H9 (cell line): ENCODE measurements around the gene SMARCA1. TPM values are rescaled to one million over a fixed set of nuclear protein-coding genes. Genes with fewer than 3 reads are reported as not detected.

Experiments
- DNase-seq: peaks from one replicate; pipeline ENCODE4 v3.0.0-alpha.2; 2017
- H2AFZ ChIP-seq: one replicate; pipeline ENCODE4 v1.6.1; 2013; ENCODE audit warnings: mild to moderate bottlenecking, low read length, control low read depth, moderate library complexity
- H2AK5ac ChIP-seq: 2 replicates; pipeline ENCODE4 v1.6.1; 2013; ENCODE audit warnings: low read length, control low read depth, mixed read lengths; ENCODE audit not compliant: insufficient read length
- H2BK120ac ChIP-seq: one replicate; pipeline ENCODE4 v1.6.1; 2013; ENCODE audit warnings: low read depth, mild to moderate bottlenecking, low read length, control low read depth, inconsistent platforms; ENCODE audit not compliant: poor library complexity, severe bottlenecking
- H2BK12ac ChIP-seq: 2 replicates; pipeline ENCODE4 v1.6.1; 2013; ENCODE audit warnings: low read length, control low read depth, mixed read lengths, low read depth; ENCODE audit not compliant: insufficient read length
- H2BK15ac ChIP-seq: 2 replicates; pipeline ENCODE4 v1.6.1; 2013; ENCODE audit warnings: low read depth, low read length, control low read depth
- H2BK20ac ChIP-seq: one replicate; pipeline ENCODE4 v1.6.1; 2013; ENCODE audit warnings: low read depth, mild to moderate bottlenecking, low read length, control low read depth, inconsistent platforms; ENCODE audit not compliant: poor library complexity, severe bottlenecking
- H2BK5ac ChIP-seq: 2 replicates; pipeline ENCODE4 v1.6.1; 2013; ENCODE audit warnings: low read length, control low read depth, mixed read lengths; ENCODE audit not compliant: insufficient read length
- H3K14ac ChIP-seq: 2 replicates; pipeline ENCODE4 v1.6.1; 2013; ENCODE audit warnings: low read length, control low read depth; ENCODE audit not compliant: insufficient read depth
- H3K18ac ChIP-seq: 2 replicates; pipeline ENCODE4 v1.6.1; 2013; ENCODE audit warnings: low read depth, mild to moderate bottlenecking, mixed read lengths, low read length, control low read depth; ENCODE audit not compliant: insufficient read length
- H3K23ac ChIP-seq: 2 replicates; pipeline ENCODE4 v1.6.1; 2013; ENCODE audit warnings: low read length, control low read depth, mixed read lengths, low read depth; ENCODE audit not compliant: insufficient read length
- H3K23me2 ChIP-seq: 2 replicates; pipeline ENCODE4 v1.6.1; 2013; ENCODE audit warnings: low read depth, mild to moderate bottlenecking, mixed read lengths, low read length, control low read depth; ENCODE audit not compliant: insufficient read length, poor library complexity, severe bottlenecking
- H3K27ac ChIP-seq: 2 replicates; pipeline ENCODE4 v1.5.1; 2013; ENCODE audit warnings: low read length, control low read depth, mixed read lengths, low read depth; ENCODE audit not compliant: insufficient read length
- H3K27me3 ChIP-seq: 2 replicates; pipeline ENCODE4 v1.6.1; 2013; ENCODE audit warnings: low read length, control low read depth, inconsistent platforms; ENCODE audit not compliant: insufficient read depth
- H3K4ac ChIP-seq: 2 replicates; pipeline ENCODE4 v1.6.1; 2013; ENCODE audit warnings: low read depth, mild to moderate bottlenecking, control low read depth, inconsistent platforms, low read length, moderate library complexity
- H3K4me1 ChIP-seq: 2 replicates; pipeline ENCODE4 v1.6.1; 2013; ENCODE audit warnings: low read length, control low read depth, inconsistent platforms; ENCODE audit not compliant: insufficient read depth
- H3K4me2 ChIP-seq: 2 replicates; pipeline ENCODE4 v1.6.1; 2013; ENCODE audit warnings: low read length, control low read depth, mixed read lengths; ENCODE audit not compliant: insufficient read length, insufficient read depth
- H3K56ac ChIP-seq: 2 replicates; pipeline ENCODE4 v1.6.1; 2013; ENCODE audit warnings: low read depth, mild to moderate bottlenecking, mixed read lengths, low read length, control low read depth; ENCODE audit not compliant: insufficient read length
- H3K79me1 ChIP-seq: 2 replicates; pipeline ENCODE4 v1.6.1; 2013; ENCODE audit warnings: low read depth, mild to moderate bottlenecking, moderate library complexity, low read length, control low read depth, inconsistent platforms; ENCODE audit not compliant: insufficient read depth, poor library complexity, severe bottlenecking
- H3K79me2 ChIP-seq: 2 replicates; pipeline ENCODE4 v1.6.1; 2013; ENCODE audit warnings: low read length, control low read depth, inconsistent platforms; ENCODE audit not compliant: insufficient read depth
- H3K9ac ChIP-seq: 2 replicates; pipeline ENCODE4 v1.6.1; 2013; ENCODE audit warnings: low read length, control low read depth, mixed read lengths; ENCODE audit not compliant: insufficient read length; ENCODE audit errors: extremely low read depth
- H3K9me3 ChIP-seq: one replicate; pipeline ENCODE4 v1.6.1; 2013; ENCODE audit warnings: low read depth, low read length, inconsistent platforms; ENCODE audit not compliant: control insufficient read depth
- H3T11ph ChIP-seq: one replicate; pipeline ENCODE4 v1.6.1; 2013; ENCODE audit warnings: mild to moderate bottlenecking, low read length, control low read depth, inconsistent platforms
- H4K20me1 ChIP-seq: one replicate; pipeline ENCODE4 v1.6.1; 2013; ENCODE audit not compliant: control insufficient read depth, insufficient read length, insufficient read depth
- H4K5ac ChIP-seq: 2 replicates; pipeline ENCODE4 v1.6.1; 2013; ENCODE audit warnings: low read depth, mild to moderate bottlenecking, mixed read lengths, low read length, control low read depth; ENCODE audit not compliant: insufficient read length
- H4K8ac ChIP-seq: replicated peaks from 2 replicates; pipeline ENCODE4 v1.6.1; 2013; ENCODE audit warnings: low read length, control low read depth, mixed read lengths, low read depth; ENCODE audit not compliant: insufficient read length
- H4K91ac ChIP-seq: 2 replicates; pipeline ENCODE4 v1.6.1; 2013; ENCODE audit warnings: low read depth, mild to moderate bottlenecking, moderate library complexity, mixed read lengths, low read length, control low read depth; ENCODE audit not compliant: insufficient read length
- H3K27ac Mint-ChIP-seq, 3 experiments: 2 replicates in 2 of 3; 3 replicates in 1 of 3; pipeline ENCODE4 v1.8.0; 2020 to 2021; ENCODE audit warnings: mixed read lengths in 3 of 3, mild to moderate bottlenecking in 1 of 3, moderate library complexity in 1 of 3
- H3K27me3 Mint-ChIP-seq: 2 replicates; pipeline ENCODE4 v1.8.0; 2021; ENCODE audit warnings: low read depth, mild to moderate bottlenecking, moderate library complexity, mixed read lengths
- H3K36me3 Mint-ChIP-seq, 3 experiments: 2 replicates in 2 of 3; 3 replicates in 1 of 3; pipeline ENCODE4 v1.8.0; 2020 to 2021; ENCODE audit warnings: low read depth in 3 of 3, mixed read lengths in 3 of 3; ENCODE audit not compliant: insufficient read depth in 1 of 3
- H3K4me1 Mint-ChIP-seq, 2 experiments: 2 replicates each; pipeline ENCODE4 v1.8.0; 2020; ENCODE audit warnings: mixed read lengths in 2 of 2
- H3K4me3 Mint-ChIP-seq, 2 experiments: 2 replicates in 1 of 2; 3 replicates in 1 of 2; pipeline ENCODE4 v1.8.0; 2020 to 2021; ENCODE audit warnings: mild to moderate bottlenecking in 2 of 2, mixed read lengths in 2 of 2, moderate library complexity in 1 of 2
- H3K9me3 Mint-ChIP-seq, 2 experiments: 2 replicates in 1 of 2; 3 replicates in 1 of 2; pipeline ENCODE4 v1.8.0; 2020; ENCODE audit warnings: mild to moderate bottlenecking in 2 of 2, mixed read lengths in 2 of 2, moderate library complexity in 1 of 2
- total RNA-seq: library from RNA; stranded (reverse); gene quantifications from 2 replicates; pipeline ENCODE4 v1.2.1, GENCODE V29; 2021
- TF ChIP-seq, protein P1 (sequence below): fragments of 200-600 bp; sonication (generic); conservative IDR thresholded peaks from 3 replicates; pipeline ENCODE4 v1.8.0; 2021; ENCODE audit warnings: antibody characterized with exemption, mild to moderate bottlenecking

Gene SMARCA1
- total RNA-seq, 1 experiment from 2014 or later = 105 TPM

- no peak overlapping the region for H3K27ac Mint-ChIP-seq
- Histone ChIP-seq H3K23ac (no peak overlapping the region), H2BK15ac (no peak overlapping the region), H2BK120ac (no peak overlapping the region), H3K56ac (no peak overlapping the region), H3K18ac (no peak overlapping the region), H3K27ac (no peak overlapping the region), H4K20me1 (no peaks in the 10 kb centered on the region), H3K9me3 (no peaks in the 10 kb centered on the region), H2BK20ac (no peak overlapping the region), H4K5ac (no peak overlapping the region), H2BK5ac (no peak overlapping the region), H4K91ac (no peak overlapping the region), H3K27me3 (no peaks in the 10 kb centered on the region), H3K4me2 (no peak overlapping the region), H3K9ac (no peak overlapping the region), H2AK5ac (no peak overlapping the region), H3K14ac (no peak overlapping the region), H3K23me2 (no peaks in the 10 kb centered on the region), H2BK12ac (no peak overlapping the region), H4K8ac (no peak overlapping the region), H3K79me1 (no peaks in the 10 kb centered on the region), H3T11ph (no peak overlapping the region), H3K4me1 (no peaks in the 10 kb centered on the region), H3K79me2 (no peaks in the 10 kb centered on the region), H3K4ac (no peak overlapping the region), H2AFZ (no peak overlapping the region)
- TF ChIP-seq, protein P1, sequence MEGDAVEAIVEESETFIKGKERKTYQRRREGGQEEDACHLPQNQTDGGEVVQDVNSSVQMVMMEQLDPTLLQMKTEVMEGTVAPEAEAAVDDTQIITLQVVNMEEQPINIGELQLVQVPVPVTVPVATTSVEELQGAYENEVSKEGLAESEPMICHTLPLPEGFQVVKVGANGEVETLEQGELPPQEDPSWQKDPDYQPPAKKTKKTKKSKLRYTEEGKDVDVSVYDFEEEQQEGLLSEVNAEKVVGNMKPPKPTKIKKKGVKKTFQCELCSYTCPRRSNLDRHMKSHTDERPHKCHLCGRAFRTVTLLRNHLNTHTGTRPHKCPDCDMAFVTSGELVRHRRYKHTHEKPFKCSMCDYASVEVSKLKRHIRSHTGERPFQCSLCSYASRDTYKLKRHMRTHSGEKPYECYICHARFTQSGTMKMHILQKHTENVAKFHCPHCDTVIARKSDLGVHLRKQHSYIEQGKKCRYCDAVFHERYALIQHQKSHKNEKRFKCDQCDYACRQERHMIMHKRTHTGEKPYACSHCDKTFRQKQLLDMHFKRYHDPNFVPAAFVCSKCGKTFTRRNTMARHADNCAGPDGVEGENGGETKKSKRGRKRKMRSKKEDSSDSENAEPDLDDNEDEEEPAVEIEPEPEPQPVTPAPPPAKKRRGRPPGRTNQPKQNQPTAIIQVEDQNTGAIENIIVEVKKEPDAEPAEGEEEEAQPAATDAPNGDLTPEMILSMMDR = no peak
- no peaks in the 10 kb centered on the region for H3K9me3 Mint-ChIP-seq
- H3K27me3 Mint-ChIP-seq = no peaks in the 10 kb centered on the region
- H3K36me3 Mint-ChIP-seq = peaks cover 26 to 72% (median 66%) of the 10 kb centered on the region in 3 experiments; a peak in 6 of 7 replicates
- H3K4me3 Mint-ChIP-seq = no peak overlapping the region
- no peaks in the 10 kb centered on the region for H3K4me1 Mint-ChIP-seq
- DNase-seq = no peak
Measured at GRCh38 chrX:129488359-129488758, 34.9 kb downstream of the SMARCA1 start.
